Measurements from ENCODE around the gene CRACR2B.
A peak's percentile ranks its signal among the peaks of the same experiment; 100 is the strongest.

The CRACR2B gene

DNA sequence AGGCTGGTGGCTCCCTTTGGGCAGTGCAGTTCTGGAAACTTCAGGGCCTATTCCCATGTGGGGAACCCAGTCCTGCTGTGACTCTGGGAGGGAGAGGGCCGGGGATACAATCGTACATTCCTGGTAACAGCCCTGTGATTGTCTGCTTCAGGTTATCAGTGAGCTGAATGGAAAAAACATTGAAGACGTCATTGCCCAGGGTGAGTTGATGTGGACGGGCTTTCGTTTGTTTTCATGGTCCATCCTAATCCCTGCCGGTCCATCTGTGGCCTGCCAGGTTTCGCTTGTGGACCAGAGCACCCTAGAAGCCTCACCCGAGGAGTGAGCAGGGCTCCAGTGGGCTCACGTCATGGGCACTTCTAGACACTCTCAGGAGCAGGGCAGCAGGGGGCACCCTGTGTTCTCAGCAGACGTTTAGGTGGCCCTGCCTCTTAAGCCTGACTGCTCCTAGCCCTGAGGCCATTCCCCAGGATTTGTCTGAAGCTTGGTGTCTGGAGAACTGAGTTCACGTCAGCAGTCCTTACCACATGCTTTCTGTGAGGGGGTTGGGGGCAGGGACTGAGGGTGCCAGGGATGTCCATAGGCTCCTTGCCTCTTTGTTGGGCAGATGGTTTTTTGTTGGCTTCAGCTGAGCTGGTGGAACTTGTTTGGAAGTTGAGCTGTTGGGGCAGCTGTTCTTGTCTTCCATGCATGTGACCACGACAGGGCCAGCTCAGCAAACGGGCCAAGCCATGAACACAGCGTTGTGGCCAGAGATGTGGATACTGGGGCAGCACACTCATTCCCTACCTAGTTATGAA lies 16.1 kb upstream of the CRACR2B start:
- DNase-seq (ENCODE audit: low spot score): no peak

- no peak for DNase-seq (ENCODE audit: low spot score)
Measured at GRCh38 chr11:812390-812789, 15.3 kb upstream of the CRACR2B start.

GRCh38 chr11:813072-813455 lies 14.7 kb upstream of the CRACR2B start:
- DNase-seq (ENCODE audit: low spot score): no peak

GRCh38 chr11:813456-814096 lies 14.1 kb upstream of the CRACR2B start:
- DNase-seq (ENCODE audit: low spot score): no peak

DNA sequence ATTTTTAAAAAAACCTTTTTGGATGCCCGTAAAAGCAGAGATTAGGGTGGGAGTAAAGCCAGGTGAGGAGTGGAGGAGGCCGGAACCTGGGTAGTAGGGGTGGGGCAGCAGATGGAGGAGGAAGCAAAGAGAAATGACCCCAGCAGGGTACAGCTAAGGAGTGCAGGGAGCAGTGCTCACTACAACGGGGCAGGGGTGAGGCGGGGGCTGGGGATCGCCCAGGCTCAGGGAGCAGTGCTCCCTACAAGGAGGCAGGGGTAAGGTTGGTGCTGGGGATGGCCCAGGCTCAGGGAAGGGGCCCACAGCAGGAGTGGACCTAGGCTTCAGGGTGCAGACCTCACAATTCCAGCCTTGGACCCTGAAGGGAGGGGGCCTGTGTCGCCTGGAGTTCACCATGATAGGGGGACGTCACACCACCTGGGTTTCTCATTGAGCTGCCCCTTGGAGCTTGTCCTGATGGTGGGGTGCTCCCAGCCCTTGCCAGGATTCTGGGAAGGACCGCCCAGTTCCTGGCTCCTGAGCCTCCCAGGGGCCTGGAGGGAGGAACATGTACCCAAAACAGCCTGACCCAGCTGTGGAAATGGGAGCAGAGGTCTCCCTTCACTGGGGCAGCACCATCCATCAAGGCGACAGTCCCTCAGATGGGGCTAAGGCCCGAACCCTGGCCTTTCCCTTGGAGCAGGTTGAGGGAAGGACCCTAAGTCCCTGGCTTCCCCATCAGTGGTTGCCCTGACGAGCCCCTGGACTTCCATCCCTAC lies 11.9 kb upstream of the CRACR2B start:
- DNase-seq (ENCODE audit: low spot score): no peak

DNA sequence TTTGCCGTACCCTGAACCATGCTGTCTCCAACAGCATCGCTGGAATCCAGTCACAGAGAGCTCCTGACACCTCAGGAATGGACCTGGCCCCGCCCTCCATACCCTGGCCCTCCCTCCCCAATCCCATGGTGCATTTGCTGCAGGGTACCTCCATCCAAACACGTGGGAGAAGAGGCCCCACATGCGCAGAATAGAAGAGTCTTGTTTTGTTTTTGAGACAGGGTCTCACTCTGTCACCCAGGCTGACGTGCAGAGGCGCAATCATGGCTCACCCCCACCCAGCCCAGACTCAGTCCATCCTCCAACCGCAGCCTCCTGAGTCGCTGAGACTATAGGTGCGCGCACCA lies 11.3 kb upstream of the CRACR2B start:
- DNase-seq (ENCODE audit: low spot score): no peak

- peak; percentile 67 for DNase-seq (ENCODE audit: low spot score)
Measured at GRCh38 chr11:818396-819128, 9.2 kb upstream of the CRACR2B start, which contains the start of gene PNPLA2. Gene PNPLA2 (plus strand): TSS chr11:818914. CDS start chr11:819719, 805 bp downstream.

DNA sequence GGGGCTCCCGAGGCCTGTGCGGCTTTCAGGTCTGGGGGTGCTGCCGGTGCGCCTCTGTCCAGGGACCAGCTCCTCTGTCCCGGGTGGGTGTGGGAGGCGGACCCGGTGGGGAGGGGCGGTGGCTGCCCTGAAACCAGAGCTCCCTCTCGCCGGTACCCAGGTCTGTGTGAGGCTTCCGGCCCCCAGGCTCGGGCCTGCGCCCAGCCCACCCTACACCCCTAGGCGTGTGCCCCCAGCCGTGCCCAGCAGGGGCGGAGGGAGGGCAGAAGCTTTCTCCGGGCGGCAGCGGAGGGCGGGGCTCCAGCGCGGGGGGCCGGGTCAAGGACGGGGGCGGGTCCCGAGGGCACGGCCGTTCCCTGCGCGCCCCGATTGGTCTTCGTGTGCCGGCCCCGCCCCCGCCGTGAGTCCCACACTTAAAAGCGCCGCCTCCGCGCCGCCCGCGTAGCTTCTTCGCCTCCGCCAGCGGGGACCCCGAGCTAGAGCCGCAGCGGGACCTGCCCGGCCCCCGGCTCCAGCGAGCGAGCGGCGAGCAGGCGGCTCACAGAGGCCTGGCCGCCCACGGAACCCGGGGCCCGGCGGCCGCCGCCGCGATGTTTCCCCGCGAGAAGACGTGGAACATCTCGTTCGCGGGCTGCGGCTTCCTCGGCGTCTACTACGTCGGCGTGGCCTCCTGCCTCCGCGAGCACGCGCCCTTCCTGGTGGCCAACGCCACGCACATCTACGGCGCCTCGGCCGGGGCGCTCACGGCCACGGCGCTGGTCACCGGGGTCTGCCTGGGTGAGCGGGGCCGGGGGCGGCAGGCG lies 8.4 kb upstream of the CRACR2B start:
- DNase-seq (ENCODE audit: low spot score): peak; percentile 89

GRCh38 chr11:819943-820649 lies 7.6 kb upstream of the CRACR2B start:
- peak; percentile 73 for DNase-seq (ENCODE audit: low spot score)

- DNase-seq (ENCODE audit: low spot score): peak; percentile 89
Measured at GRCh38 chr11:820655-821511, 6.8 kb upstream of the CRACR2B start.

DNA sequence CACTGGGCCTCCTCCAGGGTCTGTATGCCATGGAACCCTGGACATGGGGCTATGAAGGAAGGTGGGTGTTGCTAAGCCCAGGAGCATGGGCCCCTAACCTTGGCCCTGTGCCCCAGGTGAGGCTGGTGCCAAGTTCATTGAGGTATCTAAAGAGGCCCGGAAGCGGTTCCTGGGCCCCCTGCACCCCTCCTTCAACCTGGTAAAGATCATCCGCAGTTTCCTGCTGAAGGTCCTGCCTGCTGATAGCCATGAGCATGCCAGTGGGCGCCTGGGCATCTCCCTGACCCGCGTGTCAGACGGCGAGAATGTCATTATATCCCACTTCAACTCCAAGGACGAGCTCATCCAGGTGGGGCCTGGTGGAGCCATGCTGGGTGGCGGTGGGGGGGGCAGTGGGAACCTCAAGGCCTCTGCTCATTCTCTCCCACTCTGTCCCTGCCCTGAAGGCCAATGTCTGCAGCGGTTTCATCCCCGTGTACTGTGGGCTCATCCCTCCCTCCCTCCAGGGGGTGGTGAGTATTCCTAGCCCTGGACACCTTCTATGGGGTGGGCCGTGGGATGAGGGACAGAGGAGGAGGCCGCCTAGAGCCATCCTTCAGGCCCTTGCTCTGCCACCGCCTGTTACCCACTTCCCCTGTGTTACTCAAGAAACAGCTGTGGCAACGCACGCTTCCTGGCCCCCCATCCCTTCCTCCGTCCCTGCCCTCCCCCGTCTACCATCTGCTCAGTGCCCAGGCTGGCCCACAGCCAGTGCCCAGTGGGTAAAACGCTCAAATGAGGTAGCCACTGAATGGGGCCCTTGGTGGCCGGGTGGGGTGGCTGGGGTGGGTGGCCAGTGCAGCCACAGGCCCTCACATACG lies 6.0 kb upstream of the CRACR2B start:
- DNase-seq (ENCODE audit: low spot score): no peak

DNA sequence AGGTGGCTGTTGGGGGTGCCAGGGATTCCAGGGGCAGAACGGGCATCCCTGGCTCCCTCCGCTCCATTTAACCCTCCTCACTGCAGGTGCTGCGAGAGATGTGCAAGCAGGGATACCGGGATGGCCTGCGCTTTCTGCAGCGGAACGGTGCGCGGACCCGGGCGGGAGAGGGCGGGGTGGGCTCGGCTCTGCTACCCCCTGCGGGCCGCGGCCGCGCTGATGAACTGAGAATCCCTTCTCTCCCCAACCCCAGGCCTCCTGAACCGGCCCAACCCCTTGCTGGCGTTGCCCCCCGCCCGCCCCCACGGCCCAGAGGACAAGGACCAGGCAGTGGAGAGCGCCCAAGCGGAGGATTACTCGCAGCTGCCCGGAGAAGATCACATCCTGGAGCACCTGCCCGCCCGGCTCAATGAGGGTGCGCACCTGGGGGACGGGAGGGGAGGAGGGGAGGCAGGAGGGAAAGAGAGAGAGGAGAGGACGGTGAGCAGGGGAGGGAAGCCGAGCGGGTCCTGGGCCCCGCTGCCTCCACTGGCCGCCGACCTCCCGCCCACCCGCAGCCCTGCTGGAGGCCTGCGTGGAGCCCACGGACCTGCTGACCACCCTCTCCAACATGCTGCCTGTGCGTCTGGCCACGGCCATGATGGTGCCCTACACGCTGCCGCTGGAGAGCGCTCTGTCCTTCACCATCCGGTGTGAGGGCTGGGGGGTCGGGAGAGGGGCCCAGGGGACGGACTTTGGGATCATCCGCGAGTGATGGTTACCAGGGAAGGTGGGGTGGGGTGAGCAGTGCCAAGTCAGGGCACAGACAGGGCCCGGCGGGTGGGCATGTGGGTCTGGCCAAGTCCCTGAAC lies 4.1 kb upstream of the CRACR2B start:
- no peak for DNase-seq (ENCODE audit: low spot score)

DNA sequence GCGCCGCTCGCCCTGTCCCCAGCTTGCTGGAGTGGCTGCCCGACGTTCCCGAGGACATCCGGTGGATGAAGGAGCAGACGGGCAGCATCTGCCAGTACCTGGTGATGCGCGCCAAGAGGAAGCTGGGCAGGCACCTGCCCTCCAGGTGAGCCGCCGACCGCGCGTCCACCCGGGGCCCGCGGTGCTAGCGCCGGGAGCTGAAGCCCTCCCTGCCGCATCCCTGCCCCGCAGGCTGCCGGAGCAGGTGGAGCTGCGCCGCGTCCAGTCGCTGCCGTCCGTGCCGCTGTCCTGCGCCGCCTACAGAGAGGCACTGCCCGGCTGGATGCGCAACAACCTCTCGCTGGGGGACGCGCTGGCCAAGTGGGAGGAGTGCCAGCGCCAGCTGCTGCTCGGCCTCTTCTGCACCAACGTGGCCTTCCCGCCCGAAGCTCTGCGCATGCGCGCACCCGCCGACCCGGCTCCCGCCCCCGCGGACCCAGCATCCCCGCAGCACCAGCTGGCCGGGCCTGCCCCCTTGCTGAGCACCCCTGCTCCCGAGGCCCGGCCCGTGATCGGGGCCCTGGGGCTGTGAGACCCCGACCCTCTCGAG lies 3.3 kb upstream of the CRACR2B start:
- no peak for DNase-seq (ENCODE audit: low spot score)

- no peak for DNase-seq (ENCODE audit: low spot score)
Measured at GRCh38 chr11:824942-825341, 2.8 kb upstream of the CRACR2B start.

DNA sequence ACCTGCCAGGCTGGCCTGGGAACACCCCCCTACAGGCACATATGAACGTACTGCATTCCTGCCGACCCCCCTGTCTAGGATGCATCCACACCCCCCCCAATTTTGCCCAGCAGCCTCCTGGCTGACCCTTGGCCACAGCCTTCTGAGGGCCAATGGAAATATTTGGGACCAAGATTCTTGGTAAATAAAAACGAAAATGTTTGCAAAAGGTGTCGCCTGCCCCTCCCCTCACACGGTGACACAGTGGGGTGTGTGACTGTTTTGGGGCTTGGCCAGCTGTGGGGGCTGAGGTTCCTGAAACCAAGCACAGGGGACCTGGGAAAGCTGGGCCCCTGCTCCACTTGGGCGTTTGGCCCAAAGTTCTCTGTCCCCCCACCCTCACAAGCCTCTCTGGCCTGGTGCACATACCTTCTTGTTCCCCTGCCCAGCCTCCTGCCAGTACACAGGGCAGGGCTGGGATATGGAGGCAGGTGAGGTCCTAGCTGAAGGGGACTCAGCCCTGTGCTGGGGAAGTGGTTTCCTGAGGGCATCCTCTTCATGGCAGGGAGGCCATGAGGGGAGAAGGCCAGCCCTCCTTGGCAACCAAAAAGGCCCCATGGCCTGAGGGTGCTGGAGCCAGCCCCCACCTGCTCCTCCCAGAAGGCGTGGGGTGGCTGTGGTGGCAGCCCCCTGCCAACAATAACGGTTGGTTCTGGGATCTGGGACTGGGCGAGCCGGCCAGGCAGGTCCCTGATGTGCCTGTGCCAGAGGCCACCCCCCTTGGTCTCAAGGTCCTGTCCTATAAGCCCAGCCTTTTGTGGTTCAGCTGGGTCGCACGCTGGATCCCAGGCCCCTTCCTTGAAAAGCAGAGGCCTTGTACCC lies 2.1 kb upstream of the CRACR2B start:
- no peak for DNase-seq (ENCODE audit: low spot score)

DNA sequence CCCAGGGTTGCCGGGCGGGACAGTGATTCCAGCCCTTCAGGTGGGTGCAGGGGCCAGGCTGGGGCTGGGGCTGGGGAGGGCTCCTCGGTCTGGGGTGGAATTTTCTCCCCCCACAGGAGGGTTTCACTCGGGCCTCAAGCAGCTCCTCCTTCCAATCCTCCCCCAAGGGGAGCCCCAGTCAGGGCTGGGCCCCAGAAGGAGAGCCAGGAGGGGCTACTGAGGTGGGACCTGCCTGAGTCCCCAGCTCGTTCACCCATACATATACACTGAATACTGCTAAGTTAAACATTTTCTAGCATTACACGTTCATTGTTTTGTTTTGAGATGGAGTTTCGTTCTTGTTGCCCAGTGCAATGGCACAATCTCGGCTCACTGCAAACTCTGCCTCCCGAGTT lies 1.5 kb upstream of the CRACR2B start:
- DNase-seq (ENCODE audit: low spot score): no peak

DNA sequence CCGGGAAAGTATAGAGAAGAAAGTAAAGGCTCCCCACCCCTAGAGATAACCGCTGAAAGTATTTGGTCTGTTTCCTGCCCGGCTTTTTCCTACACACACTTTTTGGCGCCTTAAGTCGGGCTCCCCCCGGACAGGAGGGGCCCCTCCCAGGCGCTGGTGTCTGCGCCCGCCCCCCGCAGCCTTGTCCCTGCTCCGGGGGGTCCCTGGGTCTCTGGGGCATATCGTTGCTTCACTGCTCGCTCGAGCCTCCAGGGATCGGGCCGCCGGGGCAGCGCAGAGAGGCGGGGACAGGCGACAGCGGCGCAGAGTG lies 928 bp upstream of the CRACR2B start:
- DNase-seq (ENCODE audit: low spot score): no peak

All from hepatic stellate cell (primary cell).